Panc1 (cell line): ENCODE data around the gene CLCNKA. TPM values are rescaled to one million over a fixed set of nuclear protein-coding genes. Genes with fewer than 3 reads are reported as not detected.
"Not testable (repeated sequence)": the region's sequence is repeated elsewhere in the genome, so short reads cannot be mapped to it uniquely, and the experiment has no call there.

Source experiments
- ATAC-seq: fragments of 200-7000 bp; cut with Tn5 transposase; 2 replicates; pipeline ENCODE4 v1.9.1; 2020; ENCODE audit warnings: mild to moderate bottlenecking, moderate library complexity
- BruUV-seq: library from RNA; stranded (reverse); fragments of 400-500 nt; replicated peaks from 2 replicates; lab custom pipeline; 2021; lab: Mats Ljungman, UMichigan
- CTCF ChIA-PET: fragments of 300-600 bp; sonication (Branson Sonifier 250); formaldehyde crosslinking; loops from one replicate; lab custom pipeline; 2022; ENCODE audit warnings: antibody characterized with exemption; lab: Charles Lee
- POLR2A ChIA-PET: fragments of 300-600 bp; sonication (Branson Sonifier 250); formaldehyde crosslinking; loops from one replicate; lab custom pipeline; 2022; ENCODE audit warnings: antibody characterized with exemption; lab: Charles Lee
- DNase-seq: peaks from one replicate; pipeline ENCODE4 v3.0.0-alpha.2; 2010; ENCODE audit warnings: low read depth, low spot score
- H3K27ac ChIP-seq: 2 replicates; pipeline ENCODE4 v1.5.1; 2011; ENCODE audit warnings: mild to moderate bottlenecking, low read length, inconsistent platforms
- H3K27me3 ChIP-seq: fragments of 200-500 bp; sonication (Bioruptor generic); 2 replicates; pipeline ENCODE4 v1.6.0; 2014; ENCODE audit warnings: low read length, inconsistent platforms; ENCODE audit not compliant: control insufficient read depth, insufficient read depth
- H3K36me3 ChIP-seq: fragments of 200-500 bp; sonication (Bioruptor generic); 2 replicates; pipeline ENCODE4 v1.5.1; 2014; ENCODE audit warnings: inconsistent platforms, mild to moderate bottlenecking, low read length, moderate library complexity; ENCODE audit not compliant: control insufficient read depth, insufficient read depth
- H3K4me1 ChIP-seq: 2 replicates; pipeline ENCODE4 v1.5.1; 2011; ENCODE audit warnings: inconsistent platforms, mild to moderate bottlenecking, low read length, moderate library complexity; ENCODE audit not compliant: control insufficient read depth, insufficient read depth
- H3K4me3 ChIP-seq, 2 experiments: 2 replicates each; pipeline ENCODE4 v1.5.1; 2011 to 2012; ENCODE audit warnings: low read depth in 2 of 2, low read length in 2 of 2, mild to moderate bottlenecking in 2 of 2, inconsistent platforms in 1 of 2, moderate library complexity in 1 of 2
- H3K9me3 ChIP-seq: fragments of 200-500 bp; sonication (Bioruptor generic); 2 replicates; pipeline ENCODE4 v1.5.1; 2014; ENCODE audit warnings: low read depth, mild to moderate bottlenecking, inconsistent platforms, low read length, moderate library complexity; ENCODE audit not compliant: control insufficient read depth, insufficient read depth
- CTCF ChIP-seq: fragments of 450-650 bp; IDR thresholded peaks from 2 replicates; pipeline ENCODE4 v1.5.1; 2017; ENCODE audit warnings: mild to moderate bottlenecking
- POLR2AphosphoS5 ChIP-seq: IDR thresholded peaks from 2 replicates; pipeline ENCODE4 v1.6.1; 2012; ENCODE audit warnings: mild to moderate bottlenecking, low read depth, low read length, moderate library complexity
- REST ChIP-seq, 2 experiments: IDR thresholded peaks; 2 replicates each; pipeline ENCODE4 v1.6.1; 2011 to 2012; ENCODE audit warnings: low read depth in 2 of 2, control low read depth in 1 of 2, low read length in 1 of 2, mild to moderate bottlenecking in 1 of 2, moderate library complexity in 1 of 2; ENCODE audit not compliant: insufficient read depth in 1 of 2
- SIN3A ChIP-seq: IDR thresholded peaks from 2 replicates; pipeline ENCODE4 v1.6.1; 2012; ENCODE audit warnings: low read depth, mild to moderate bottlenecking, low read length, moderate library complexity, borderline replicate concordance; ENCODE audit not compliant: insufficient read depth
- in situ Hi-C: cut with HindIII; loops from 2 replicates; pipeline ENCODE4 v1.10.0; 2016; ENCODE audit warnings: low sequenced_read_pairs, low pct_unique_long_range_greater_than_20kb
- intact Hi-C: fragments of 100-400 bp; cut with micrococcal nuclease; formaldehyde crosslinking; loops from one replicate; pipeline ENCODE4 v1.10.0; 2022; ENCODE audit not compliant: unreplicated experiment
- total RNA-seq: library from RNA; stranded (reverse); gene quantifications from one replicate; pipeline ENCODE4 v1.2.1, GENCODE V29; 2021; ENCODE audit not compliant: unreplicated experiment

CLCNKA gene
- total RNA-seq, 1 experiment from 2014 or later, result 0.57 TPM

DNA sequence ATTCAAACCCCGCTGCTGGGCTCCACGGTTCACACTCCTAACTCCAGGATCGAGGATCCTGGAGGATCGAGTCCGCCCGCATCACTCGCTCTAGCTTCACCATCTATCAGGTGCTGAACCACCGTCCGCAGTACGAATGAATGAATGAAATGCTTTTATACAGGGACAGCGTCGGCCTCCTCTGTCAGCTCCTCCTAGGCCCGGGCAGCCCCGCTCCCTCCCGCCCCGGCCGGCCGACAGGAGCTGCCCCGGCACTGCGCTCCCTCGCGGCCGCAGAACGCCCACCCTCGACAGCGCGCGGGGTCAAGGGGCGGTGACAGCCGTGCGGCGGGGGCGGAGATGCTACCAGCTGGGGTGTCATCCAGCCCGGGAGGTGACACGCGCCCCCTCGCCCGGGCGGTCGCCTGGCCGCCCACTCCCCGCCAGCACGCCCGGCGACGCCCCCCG is 46.5 kb upstream of the CLCNKA start:
- no peak for DNase-seq
- intact Hi-C loops (no loop called here), in situ Hi-C loops (no loop called here)
- POLR2A ChIA-PET, result no interaction called here
- BruUV-seq, result no TSS peak
- CTCF ChIA-PET, result interaction anchor here (0.6 kb wide), 1 partner anchor 117 kb away, joined by 3 read pairs; no protein-coding TSS in a partner anchor
- peaks cover 10% of the 10 kb centered on the region for H3K4me1 ChIP-seq
- ATAC-seq, result peak; percentile 91
- H3K27me3 ChIP-seq, result no peaks in the 10 kb centered on the region
- H3K36me3 ChIP-seq, result no peaks in the 10 kb centered on the region
- H3K4me3 ChIP-seq, result peak overlapping the region; percentile 62 to 63
- peak overlapping the region; percentile 82 for H3K27ac ChIP-seq
- H3K9me3 ChIP-seq, result no peaks in the 10 kb centered on the region
- no peak for TF ChIP-seq SIN3A
- TF ChIP-seq REST (IDR thresholded peaks at IDR 0.05; ENCODE audit: insufficient read depth in 1 of 2, low read depth in 2 of 2, low read length in 1 of 2), result no peak

GRCh38 chr1:15975805-15976680 is 45.8 kb upstream of the CLCNKA start, which contains the start of gene ZBTB17:
Gene ZBTB17, minus strand, starts transcription at chr1:15976101. Its CDS starts 27,606 bp downstream, at chr1:15948495.
- Histone ChIP-seq H3K36me3 (no peaks in the 10 kb centered on the region), H3K4me1 (peaks cover 10% of the 10 kb centered on the region), H3K27me3 (no peaks in the 10 kb centered on the region), H3K4me3 (peak within 1 kb of the TSS; percentile 62 to 63), H3K9me3 (no peaks in the 10 kb centered on the region), H3K27ac (peak within 1 kb of the TSS; percentile 82)
- ChIA-PET POLR2A (no interaction called here), CTCF (no interaction called here)
- no peak for TF ChIP-seq CTCF
- peak; percentile 81 for TF ChIP-seq POLR2AphosphoS5
- TF ChIP-seq SIN3A, result peak; percentile 96
- DNase-seq (peak; percentile 67), ATAC-seq (peak; percentile 98)
- intact Hi-C loops, result no loop called here
- in situ Hi-C loops, result no loop called here
- BruUV-seq, result no TSS peak

- not testable (repeated sequence) for ATAC-seq
- CTCF ChIA-PET, result interaction anchor here (0.7 kb wide), 1 partner anchor 17 kb away, joined by 14 read pairs; no protein-coding TSS in a partner anchor
Observed at GRCh38 chr1:15977947-15978346, 43.9 kb upstream of the CLCNKA start.

More at GRCh38 chr1:15977947-15978346, 43.9 kb upstream of the CLCNKA start:
- H3K4me1 ChIP-seq, H3K27me3 ChIP-seq, BruUV-seq, intact Hi-C loops, DNase-seq, in situ Hi-C loops, H3K27ac ChIP-seq, H3K9me3 ChIP-seq, H3K4me3 ChIP-seq, H3K36me3 ChIP-seq: not testable (repeated sequence)
- POLR2A ChIA-PET, result interaction anchor here (0.6 kb wide), 1 partner anchor 19 kb away, joined by 5 read pairs; no protein-coding TSS in a partner anchor
